HCT116 (cell line): ENCODE measurements around the gene KRT15.

ENCODE experiments used
- ATF3 ChIP-seq: IDR thresholded peaks from 2 replicates; pipeline ENCODE4 v1.6.1; 2012
- CEBPB ChIP-seq: IDR thresholded peaks from 2 replicates; pipeline ENCODE4 v1.6.1; 2012; ENCODE audit warnings: low read depth
- CTCF ChIP-seq, 3 experiments: fragments of 200-600 bp in 1 of 3; sonication (generic) in 1 of 3; IDR thresholded peaks in 2 of 3; conservative IDR thresholded peaks in 1 of 3; 2 replicates each; pipeline ENCODE4 v1.5.1; 2012 to 2017; ENCODE audit warnings: low read depth in 2 of 3, low read length in 2 of 3, antibody characterized with exemption in 1 of 3, borderline replicate concordance in 1 of 3, control low read depth in 1 of 3, mild to moderate bottlenecking in 1 of 3, mixed read lengths in 1 of 3, mixed run types in 1 of 3, moderate library complexity in 1 of 3; ENCODE audit not compliant: insufficient read depth in 1 of 3
- POLR2AphosphoS5 ChIP-seq: IDR thresholded peaks from 2 replicates; pipeline ENCODE4 v1.6.1; 2011; ENCODE audit warnings: mild to moderate bottlenecking, low read depth, low read length, moderate library complexity
- ZNF274 ChIP-seq: fragments of 200-500 bp; sonication (Bioruptor generic); IDR thresholded peaks from 2 replicates; pipeline ENCODE4 v1.6.1; 2014; ENCODE audit warnings: mild to moderate bottlenecking, low read depth, low read length, inconsistent platforms

GRCh38 chr17:41480581-41480980 lies 38.1 kb downstream of the KRT15 start:
- TF ChIP-seq CEBPB = no peak
- TF ChIP-seq POLR2AphosphoS5 = no peak
- TF ChIP-seq CTCF (IDR thresholded peaks at IDR 0.05 in 2 of 3, conservative IDR thresholded peaks at IDR 0.05 in 1 of 3; ENCODE audit: borderline replicate concordance in 1 of 3, insufficient read depth in 1 of 3, low read depth in 2 of 3, low read length in 2 of 3) = no peak
- TF ChIP-seq ATF3 = no peak
- TF ChIP-seq ZNF274 = no peak
